Thymus (tissue), 11 donors: ENCODE data around the gene DDX55. TPM values are rescaled to one million over a fixed set of nuclear protein-coding genes. Genes with fewer than 3 reads are reported as not detected.

Experiments used
- DNase-seq, 9 donors: peaks; one replicate each; pipeline ENCODE4 v3.0.0-alpha.2; 2013; ENCODE audit warnings: low spot score in 9 of 9, low read depth in 6 of 9, missing footprints in 1 of 9
- H3K27ac ChIP-seq, 2 donors: one replicate each; pipeline ENCODE4 v1.5.1; 2013; ENCODE audit warnings: control low read depth in 1 of 2, low read depth in 1 of 2, low read length in 1 of 2, mild to moderate bottlenecking in 1 of 2, moderate library complexity in 1 of 2
- H3K27me3 ChIP-seq, 2 donors: one replicate each; pipeline ENCODE4 v1.5.1; 2013; ENCODE audit warnings: low read length in 1 of 2; ENCODE audit not compliant: control insufficient read depth in 2 of 2, insufficient read depth in 1 of 2
- H3K36me3 ChIP-seq, 2 donors: one replicate each; pipeline ENCODE4 v1.5.1; 2013; ENCODE audit warnings: low read length in 1 of 2, mild to moderate bottlenecking in 1 of 2, moderate library complexity in 1 of 2; ENCODE audit not compliant: control insufficient read depth in 2 of 2, insufficient read depth in 2 of 2
- H3K4me1 ChIP-seq, 2 donors: one replicate each; pipeline ENCODE4 v1.5.1; 2013; ENCODE audit warnings: low read length in 2 of 2; ENCODE audit not compliant: control insufficient read depth in 2 of 2, insufficient read depth in 2 of 2
- H3K4me3 ChIP-seq, 2 donors: one replicate each; pipeline ENCODE4 v1.5.1; 2013; ENCODE audit warnings: low read length in 2 of 2, control low read depth in 1 of 2, mild to moderate bottlenecking in 1 of 2
- H3K9me3 ChIP-seq, 2 donors: one replicate each; pipeline ENCODE4 v1.5.1; 2013; ENCODE audit warnings: low read length in 1 of 2, mild to moderate bottlenecking in 1 of 2; ENCODE audit not compliant: control insufficient read depth in 2 of 2, insufficient read depth in 1 of 2
- WGBS: extraction: QIAGEN DNeasy Blood & Tissue Kit; methylation state at CpG from one replicate; pipeline ENCODE4 v1.1.7; 2013; 5-methylcytosine and 5-hydroxymethylcytosine counted together
- polyA plus RNA-seq: library from polyadenylated mRNA; stranded (reverse); fragments of 200-250 nt; gene quantifications from one replicate; pipeline ENCODE4 v1.2.3, GENCODE V29; 2013
- total RNA-seq: library from RNA; stranded (reverse); fragments of 120-200 nt; gene quantifications from one replicate; pipeline ENCODE4 v1.2.4, GENCODE V29; 2013
- donor health status: healthy.

The DDX55 gene
- total and polyA plus RNA-seq, 2 donors: 19.5 to 29.4 TPM

GRCh38 chr12:123654129-123654701 lies 52.3 kb downstream of the DDX55 start:
- WGBS: 97% methylated on average over 4 of the region's 4 CpGs
- peaks cover 35 to 66% of the 10 kb centered on the region in 2 donors for H3K36me3 ChIP-seq

GRCh38 chr12:123655420-123655819 lies 53.5 kb downstream of the DDX55 start:
- Histone ChIP-seq H3K27me3 (no peaks in the 10 kb centered on the region), H3K9me3 (no peaks in the 10 kb centered on the region), H3K4me1 (no peaks in the 10 kb centered on the region), H3K4me3 (no peak overlapping the region), H3K36me3 (peaks cover 30 to 65% of the 10 kb centered on the region in 2 donors), H3K27ac (no peak overlapping the region)
- DNase-seq: no peak
- whole genome bisulfite sequencing: 96% methylated on average over 5 of the region's 5 CpGs

More at GRCh38 chr12:123654129-123654701, 52.3 kb downstream of the DDX55 start:
- Histone ChIP-seq H3K4me1 (no peaks in the 10 kb centered on the region), H3K27me3 (no peaks in the 10 kb centered on the region), H3K27ac (no peak overlapping the region), H3K9me3 (no peaks in the 10 kb centered on the region), H3K4me3 (no peak overlapping the region)
- DNase-seq: no peak

GRCh38 chr12:123656392-123656791 lies 54.5 kb downstream of the DDX55 start:
- peaks cover 30 to 63% of the 10 kb centered on the region in 2 donors for H3K36me3 ChIP-seq

GRCh38 chr12:123657211-123657610 lies 55.3 kb downstream of the DDX55 start:
- no peaks in the 10 kb centered on the region for H3K27me3 ChIP-seq
- H3K36me3 ChIP-seq: peaks cover 26 to 56% of the 10 kb centered on the region in 2 donors
- H3K27ac ChIP-seq: no peak overlapping the region
- H3K4me1 ChIP-seq: no peaks in the 10 kb centered on the region
- no peak for DNase-seq
- no peak overlapping the region for H3K4me3 ChIP-seq
- no peaks in the 10 kb centered on the region for H3K9me3 ChIP-seq
- 98% methylated on average over 9 of the region's 9 CpGs for WGBS

More at GRCh38 chr12:123656392-123656791, 54.5 kb downstream of the DDX55 start:
- 96% methylated on average over 4 of the region's 4 CpGs for WGBS
- DNase-seq: no peak
- no peaks in the 10 kb centered on the region for H3K27me3 ChIP-seq
- no peaks in the 10 kb centered on the region for H3K9me3 ChIP-seq
- H3K4me3 ChIP-seq: no peak overlapping the region
- no peaks in the 10 kb centered on the region for H3K4me1 ChIP-seq
- H3K27ac ChIP-seq: no peak overlapping the region

GRCh38 chr12:123659996-123660727 lies 58.3 kb downstream of the DDX55 start:
- Histone ChIP-seq H3K27ac (no peak overlapping the region), H3K4me3 (no peak overlapping the region), H3K4me1 (no peaks in the 10 kb centered on the region), H3K27me3 (no peaks in the 10 kb centered on the region), H3K36me3 (peaks cover 21 to 35% of the 10 kb centered on the region in 2 donors), H3K9me3 (no peaks in the 10 kb centered on the region)
- WGBS: 97% methylated on average over 5 of the region's 5 CpGs
- DNase-seq: no peak

- Histone ChIP-seq H3K27me3 (no peaks in the 10 kb centered on the region), H3K4me1 (peaks cover 4 to 13% of the 10 kb centered on the region in 2 donors), H3K9me3 (no peaks in the 10 kb centered on the region), H3K27ac (no peak overlapping the region), H3K4me3 (no peak overlapping the region), H3K36me3 (no peaks in the 10 kb centered on the region)
- DNase-seq: no peak
- 94% methylated on average over 8 of the region's 8 CpGs for WGBS
Measured at GRCh38 chr12:123667771-123668170, 65.9 kb downstream of the DDX55 start.

Other genes with a start within 250 kb of the DDX55 start
- gene SBNO1, start 237.3 kb upstream of the DDX55 start, total RNA-seq: 22.9 TPM
- 7.7 TPM for gene SBNO1, start 237.3 kb upstream of the DDX55 start, polyA plus RNA-seq
- 27.3 TPM for gene KMT5A, start 218.0 kb upstream of the DDX55 start, total RNA-seq
- gene KMT5A, start 218.0 kb upstream of the DDX55 start, polyA plus RNA-seq: 21.5 TPM
- gene RILPL2, start 165.4 kb upstream of the DDX55 start, total RNA-seq: 3.9 TPM
- gene RILPL2, start 165.4 kb upstream of the DDX55 start, polyA plus RNA-seq: 7.8 TPM
- gene SNRNP35, start 144.0 kb upstream of the DDX55 start, total RNA-seq: 23.1 TPM
- 53.9 TPM for gene SNRNP35, start 144.0 kb upstream of the DDX55 start, polyA plus RNA-seq
- 3.4 TPM for gene RILPL1, start 68.4 kb upstream of the DDX55 start, total RNA-seq
- 11.8 TPM for gene RILPL1, start 68.4 kb upstream of the DDX55 start, polyA plus RNA-seq
- 105 TPM for gene TMED2, start 17.5 kb upstream of the DDX55 start, total RNA-seq
- 81.9 TPM for gene TMED2, start 17.5 kb upstream of the DDX55 start, polyA plus RNA-seq
- 37.1 TPM for gene EIF2B1, start 31.6 kb downstream of the DDX55 start, total RNA-seq
- gene EIF2B1, start 31.6 kb downstream of the DDX55 start, polyA plus RNA-seq: 39.6 TPM
- gene GTF2H3, start 31.7 kb downstream of the DDX55 start, total RNA-seq: 25.8 TPM
- gene GTF2H3, start 31.7 kb downstream of the DDX55 start, polyA plus RNA-seq: 11.2 TPM
- 2.2 TPM for gene TCTN2, start 69.0 kb downstream of the DDX55 start, total RNA-seq
- 3.7 TPM for gene TCTN2, start 69.0 kb downstream of the DDX55 start, polyA plus RNA-seq
- 24.4 TPM for gene ATP6V0A2, start 110.3 kb downstream of the DDX55 start, total RNA-seq
- gene ATP6V0A2, start 110.3 kb downstream of the DDX55 start, polyA plus RNA-seq: 12.8 TPM
- 0.47 TPM for gene DNAH10, start 160.2 kb downstream of the DDX55 start, total RNA-seq
- 0.82 TPM for gene DNAH10, start 160.2 kb downstream of the DDX55 start, polyA plus RNA-seq